Inferior parietal cortex (tissue), 1 donor: Measurements from ENCODE around the gene TMEM247.

ENCODE experiments used
- DNase-seq: peaks from one replicate; pipeline ENCODE4 v3.0.0-alpha.2; 2016; ENCODE audit errors: extremely low spot score

TMEM247 gene

DNA sequence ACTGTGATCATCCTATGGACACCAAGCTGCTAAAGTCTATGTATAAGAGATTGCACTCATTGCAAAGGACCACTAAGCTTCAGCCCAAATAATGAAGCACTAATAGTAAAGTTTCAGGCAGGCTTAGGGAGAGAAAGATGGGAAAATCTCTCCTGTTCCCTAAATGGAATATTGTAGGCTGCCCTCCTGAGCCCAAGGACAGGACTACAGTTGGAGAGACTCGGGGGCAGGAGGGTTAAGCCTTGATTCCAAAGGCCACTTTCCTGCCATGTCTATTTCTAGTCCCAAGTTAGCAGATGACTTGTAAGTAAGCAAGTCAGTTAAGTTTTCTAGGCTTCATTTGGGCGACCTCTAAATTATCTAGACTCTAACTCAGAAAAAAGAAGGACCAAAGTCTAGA, 9.0 kb downstream of the TMEM247 start:
- DNase-seq, result no peak

DNA sequence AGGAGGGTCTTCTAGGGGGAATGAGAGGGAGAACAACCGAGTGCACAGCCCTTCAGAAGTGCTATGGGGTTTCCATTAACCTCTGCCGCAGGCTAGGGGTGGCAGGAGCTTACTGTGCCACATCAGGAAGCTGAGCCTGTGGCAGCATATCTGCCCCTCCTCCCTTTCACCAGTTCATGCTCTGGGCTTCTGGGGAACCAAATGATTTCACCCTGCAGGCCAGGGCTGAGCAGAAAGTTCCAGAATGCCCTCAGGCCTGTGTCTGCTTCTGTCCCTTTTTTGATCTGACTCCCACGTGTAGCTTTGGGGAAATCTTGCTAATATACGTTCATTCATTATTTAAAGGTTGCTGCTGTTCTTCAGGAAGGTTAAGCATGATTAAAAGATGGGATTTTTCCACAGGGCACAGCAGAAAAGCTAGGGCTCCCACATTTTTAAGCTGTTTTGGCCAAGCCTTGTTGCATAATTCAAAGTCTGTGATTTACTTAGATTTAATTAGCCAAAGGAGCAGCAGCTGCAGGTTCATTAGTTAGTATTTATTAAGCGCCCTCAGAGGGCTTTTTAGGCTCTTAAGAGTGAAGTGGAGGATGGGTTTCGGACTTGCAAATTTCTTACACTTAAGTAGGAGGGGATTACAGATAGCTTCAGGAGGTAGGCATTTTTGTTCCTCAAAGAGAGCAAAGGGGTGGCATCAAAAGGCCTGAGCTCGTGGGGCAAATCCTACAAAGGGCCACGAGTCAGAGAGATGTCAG, 10.2 kb downstream of the TMEM247 start:
- no peak for DNase-seq

- peak; percentile 65 for DNase-seq
These were observed 11.3 kb downstream of the TMEM247 start for GRCh38 chr2:46490521-46491141.

DNA sequence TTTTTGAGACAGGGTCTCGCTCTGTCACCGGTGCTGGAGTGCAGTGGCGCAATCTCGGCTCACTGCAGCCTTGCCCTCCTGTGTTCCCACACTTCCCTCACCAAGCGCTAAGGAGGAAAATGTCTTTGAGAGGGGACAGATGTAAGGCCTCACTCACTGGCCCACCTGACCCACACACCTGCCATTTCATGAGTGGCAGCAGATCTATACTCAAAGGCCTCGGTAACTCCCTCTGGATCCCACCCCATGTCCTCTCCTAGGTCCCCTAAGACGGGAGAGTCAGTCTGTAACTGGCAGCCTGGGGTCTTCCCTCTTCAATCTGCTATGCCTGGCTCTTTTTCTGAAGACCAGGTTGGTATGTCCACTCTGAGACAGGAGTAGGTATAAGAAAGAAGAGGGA, 12.9 kb downstream of the TMEM247 start:
- DNase-seq, result no peak

- DNase-seq, result no peak
These were observed 14.0 kb downstream of the TMEM247 start for GRCh38 chr2:46493241-46493970.

- no peak for DNase-seq
These were observed 14.5 kb downstream of the TMEM247 start for GRCh38 chr2:46493971-46494250.

- no peak for DNase-seq
These were observed 15.2 kb downstream of the TMEM247 start for GRCh38 chr2:46494596-46494995.

- DNase-seq, result no peak
These were observed 16.1 kb downstream of the TMEM247 start for GRCh38 chr2:46495231-46496030.

DNA sequence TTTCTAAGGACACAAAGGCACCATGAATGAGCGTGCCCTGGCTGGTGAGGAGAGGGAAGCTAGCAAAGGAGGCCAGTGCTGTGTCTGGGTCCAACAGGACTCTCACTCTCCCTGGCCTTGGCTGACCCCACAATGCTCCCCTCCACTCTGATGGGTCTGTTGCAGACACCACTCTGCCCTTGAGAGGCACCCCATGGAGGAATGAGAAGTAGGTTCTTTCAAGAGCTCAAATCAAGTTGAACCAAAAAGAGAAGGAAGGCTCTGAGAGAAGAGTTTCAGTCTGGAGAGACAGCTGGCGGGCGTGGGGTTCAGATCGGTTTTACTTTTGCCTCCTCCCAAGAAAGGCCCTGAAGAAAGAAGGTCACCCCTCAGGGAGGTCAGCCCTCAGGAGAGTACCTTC, 18.4 kb downstream of the TMEM247 start:
- no peak for DNase-seq

- DNase-seq, result no peak
These were observed 19.3 kb downstream of the TMEM247 start for GRCh38 chr2:46498681-46499080.

- DNase-seq, result no peak
These were observed 20.0 kb downstream of the TMEM247 start for GRCh38 chr2:46499392-46499785.

GRCh38 chr2:46500801-46501200, 21.4 kb downstream of the TMEM247 start:
- no peak for DNase-seq

DNA sequence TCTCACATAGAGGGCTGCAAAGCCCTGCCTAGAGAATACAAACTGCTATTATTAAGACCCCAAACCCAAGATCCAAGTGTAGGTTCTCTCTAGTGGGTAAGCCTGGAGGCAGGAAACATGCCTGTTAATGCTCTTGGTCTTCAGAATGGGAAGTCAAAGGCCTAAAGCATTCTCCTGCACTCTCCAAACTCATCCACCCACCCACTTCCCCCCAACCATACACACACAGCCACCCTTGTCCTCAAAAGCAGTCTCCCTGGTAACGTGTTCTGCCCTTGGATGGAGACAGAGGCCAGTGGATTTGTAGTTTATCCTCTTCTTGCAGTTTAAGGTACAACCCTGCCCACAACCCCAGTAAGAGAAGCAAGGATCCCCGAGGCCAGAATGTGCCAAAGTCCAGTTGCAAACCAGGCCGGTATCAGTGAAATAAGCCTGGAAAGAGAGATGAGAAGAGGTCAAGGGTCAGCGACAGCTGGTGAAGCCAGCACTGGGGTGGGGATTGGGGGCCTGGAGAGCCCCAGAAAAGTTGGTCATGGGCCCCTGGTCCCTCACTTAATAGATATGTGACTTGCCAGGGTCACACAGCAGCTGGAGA, 23.0 kb downstream of the TMEM247 start:
- no peak for DNase-seq

GRCh38 chr2:46503686-46504085, 24.3 kb downstream of the TMEM247 start:
- DNase-seq, result no peak

- no peak for DNase-seq
These were observed 24.9 kb downstream of the TMEM247 start for GRCh38 chr2:46504221-46504620.

DNA sequence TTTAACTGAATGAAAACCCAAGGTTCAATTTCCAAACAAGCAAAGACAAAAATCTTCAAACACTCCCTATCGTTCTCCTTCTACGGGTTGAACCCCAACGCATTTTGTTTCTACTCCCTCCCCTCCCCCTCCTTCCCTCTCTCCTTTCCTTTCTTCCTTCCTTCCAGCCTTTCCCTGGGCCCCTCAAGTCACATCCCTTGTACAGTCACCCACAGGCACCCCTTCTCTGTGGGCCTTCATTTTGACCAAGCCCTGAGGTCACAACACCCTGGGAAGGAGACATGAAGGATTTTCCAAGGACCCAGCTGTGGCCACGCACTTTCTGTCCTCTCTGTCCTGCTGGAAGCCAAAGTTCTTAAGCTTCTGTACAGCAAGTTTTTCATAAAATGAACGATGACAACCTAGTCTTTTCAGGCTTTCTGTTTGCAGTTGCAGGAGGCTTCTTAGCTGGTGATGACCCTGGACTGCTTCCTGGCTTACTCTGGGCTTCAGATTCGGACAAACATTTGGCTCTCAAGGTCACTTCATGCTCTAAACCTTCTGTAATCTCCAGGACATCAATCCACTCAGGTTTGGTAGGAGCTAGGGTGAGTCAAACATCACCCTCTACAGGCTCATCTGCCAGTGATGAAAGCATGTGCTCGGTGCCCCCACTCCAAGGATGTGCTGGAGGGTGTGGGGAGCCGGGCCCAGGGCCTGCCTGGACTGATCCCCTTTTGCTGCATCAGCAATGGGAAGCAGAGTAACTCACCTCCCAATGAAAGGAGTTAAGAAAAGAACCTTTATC, 25.5 kb downstream of the TMEM247 start:
- DNase-seq, result no peak

DNA sequence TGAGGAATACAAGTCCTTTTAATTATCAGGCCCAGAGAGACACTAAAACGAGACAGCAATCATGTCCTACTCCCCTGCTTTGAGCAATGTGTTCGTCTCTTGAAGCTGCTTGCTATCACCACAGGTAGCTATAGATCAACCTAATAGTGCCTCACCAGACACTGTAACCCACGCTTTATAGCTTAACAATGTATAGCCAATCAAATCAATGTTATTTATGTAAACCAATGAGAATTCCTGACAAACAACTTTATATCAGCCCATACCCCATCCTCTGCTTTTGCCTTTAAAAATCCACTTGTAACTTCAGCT, 26.1 kb downstream of the TMEM247 start:
- no peak for DNase-seq

DNA sequence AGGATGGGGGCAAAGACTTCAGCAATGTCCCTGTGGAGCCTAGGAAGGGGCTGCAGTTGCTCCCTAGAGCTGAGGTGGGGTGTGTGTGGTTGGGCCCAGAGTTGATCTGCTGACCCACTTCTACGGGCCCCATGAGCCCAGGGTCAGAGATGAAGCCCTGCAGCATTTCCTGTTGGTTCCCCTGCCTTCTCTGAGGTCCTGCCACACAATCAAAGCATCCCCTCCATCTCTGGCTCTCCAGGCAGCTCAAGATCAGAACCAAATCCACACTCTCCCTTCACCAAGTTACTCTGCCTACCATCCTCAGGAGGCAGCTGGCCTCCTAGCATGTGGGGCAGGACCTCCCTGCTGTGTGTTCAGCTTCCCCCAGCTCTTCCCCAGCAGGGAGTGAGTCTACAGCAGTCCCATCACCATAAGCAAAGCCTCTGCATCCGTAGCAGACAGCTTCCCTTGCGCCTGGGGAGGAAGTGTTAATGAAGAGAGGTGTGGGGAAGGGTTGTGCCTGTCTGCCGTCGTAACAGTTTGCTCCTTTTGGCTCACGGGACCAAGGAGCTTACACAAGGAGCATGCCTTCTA, 26.9 kb downstream of the TMEM247 start:
- DNase-seq, result no peak

GRCh38 chr2:46508312-46508711, 28.9 kb downstream of the TMEM247 start:
- DNase-seq, result no peak

GRCh38 chr2:46508759-46509158, 29.4 kb downstream of the TMEM247 start:
- no peak for DNase-seq

DNA sequence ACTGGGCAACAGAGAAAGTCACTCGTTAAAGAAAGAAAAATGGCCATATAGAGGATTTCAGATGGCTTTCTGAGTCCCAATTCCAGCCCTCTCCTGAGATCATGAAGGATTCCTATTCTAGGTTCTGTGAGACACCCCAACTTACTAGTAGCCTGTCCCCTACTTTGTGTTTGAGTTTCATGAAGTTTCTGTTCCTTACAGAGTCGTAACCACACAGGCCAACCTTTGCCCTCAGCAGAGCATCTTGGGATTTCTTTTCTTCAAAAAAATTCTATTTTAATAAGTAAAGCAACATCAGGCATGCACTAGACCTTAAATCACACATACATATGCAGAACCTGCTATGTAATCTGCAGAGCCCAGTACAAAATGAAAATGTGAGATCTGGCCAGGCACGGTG, 30.4 kb downstream of the TMEM247 start:
- no peak for DNase-seq
